ENCODE results near the gene HSP90AA1.

GRCh38 chr14:102085948-102086708, 716 bp downstream of the HSP90AA1 start:
- TF ChIP-seq CTCF (IDR thresholded peaks at IDR 0.05 in 8 of 11, conservative IDR thresholded peaks at IDR 0.05 in 3 of 11) = no peak
- TF ChIP-seq POLR2AphosphoS5 (IDR thresholded peaks at IDR 0.05) = no peak
- no peak for TF ChIP-seq POLR2A (IDR thresholded peaks at IDR 0.05)

Measured in spleen (tissue), 7 donors.